ENCODE data around the gene PSMB5. TPM values are rescaled to one million over a fixed set of nuclear protein-coding genes. Genes with fewer than 3 reads are reported as not detected.

The PSMB5 gene
- 257 and 304 TPM in 2 replicates for polyA plus RNA-seq (2011; rRNA removed)
- polyA minus RNA-seq (2011; rRNA and poly(A)+ RNA removed), result 86.4 and 180 TPM in 2 replicates

- POLR2A ChIA-PET, result interaction anchor here (0.6 kb wide), 1 partner anchor 28 kb away, joined by 3 read pairs; no protein-coding TSS in a partner anchor
- Histone ChIP-seq H3K4me3 (ENCODE audit: low read depth, low read length) (peak within 1 kb of the TSS; percentile 65), H3K27me3 (ENCODE audit: control insufficient read depth, insufficient read depth, low read length) (no peaks in the 10 kb centered on the region), H3K36me3 (ENCODE audit: control insufficient read depth, insufficient read depth, low read length) (peaks cover 8% of the 10 kb centered on the region)
- TF ChIP-seq, protein P1, sequence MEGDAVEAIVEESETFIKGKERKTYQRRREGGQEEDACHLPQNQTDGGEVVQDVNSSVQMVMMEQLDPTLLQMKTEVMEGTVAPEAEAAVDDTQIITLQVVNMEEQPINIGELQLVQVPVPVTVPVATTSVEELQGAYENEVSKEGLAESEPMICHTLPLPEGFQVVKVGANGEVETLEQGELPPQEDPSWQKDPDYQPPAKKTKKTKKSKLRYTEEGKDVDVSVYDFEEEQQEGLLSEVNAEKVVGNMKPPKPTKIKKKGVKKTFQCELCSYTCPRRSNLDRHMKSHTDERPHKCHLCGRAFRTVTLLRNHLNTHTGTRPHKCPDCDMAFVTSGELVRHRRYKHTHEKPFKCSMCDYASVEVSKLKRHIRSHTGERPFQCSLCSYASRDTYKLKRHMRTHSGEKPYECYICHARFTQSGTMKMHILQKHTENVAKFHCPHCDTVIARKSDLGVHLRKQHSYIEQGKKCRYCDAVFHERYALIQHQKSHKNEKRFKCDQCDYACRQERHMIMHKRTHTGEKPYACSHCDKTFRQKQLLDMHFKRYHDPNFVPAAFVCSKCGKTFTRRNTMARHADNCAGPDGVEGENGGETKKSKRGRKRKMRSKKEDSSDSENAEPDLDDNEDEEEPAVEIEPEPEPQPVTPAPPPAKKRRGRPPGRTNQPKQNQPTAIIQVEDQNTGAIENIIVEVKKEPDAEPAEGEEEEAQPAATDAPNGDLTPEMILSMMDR (IDR thresholded peaks at IDR 0.05; ENCODE audit: insufficient read depth, low read depth, low read length), result 0 out of 2 replicates have a peak, but pooled peaks have one; percentile 9
- CTCF ChIA-PET, result interaction anchor here (2.2 kb wide), 1 partner anchor 34 kb away, joined by 5 read pairs; no protein-coding TSS in a partner anchor
- DNase-seq (ENCODE audit: low read depth), result peak; percentile 79
These were observed at the start of gene PSMB5 for GRCh38 chr14:23034498-23035302. Gene PSMB5, minus strand, starts transcription at chr14:23034900. Its CDS starts 19 bp downstream, at chr14:23034881.

DNA sequence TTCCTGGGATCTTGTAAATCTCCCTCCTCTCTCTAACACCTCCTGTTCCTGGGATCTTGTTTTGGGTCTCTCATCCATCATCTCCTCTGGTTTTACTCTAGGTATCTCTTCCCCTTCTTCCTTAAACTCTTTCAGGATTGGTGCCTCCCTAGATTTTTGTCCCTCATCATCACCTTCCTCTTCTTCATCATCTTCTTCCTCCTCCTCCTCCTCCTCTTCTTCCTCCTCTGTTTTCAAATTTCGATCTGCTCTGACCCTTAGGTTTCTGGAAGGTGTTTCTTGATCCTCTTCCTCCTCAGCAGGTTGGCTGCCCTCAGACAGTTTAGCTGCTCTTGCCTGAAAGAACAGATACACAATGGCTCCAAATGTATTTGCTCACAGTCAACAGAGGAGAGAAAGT is 45.8 kb upstream of the PSMB5 start:
- Histone ChIP-seq H3K27me3 (ENCODE audit: control insufficient read depth, insufficient read depth, low read length) (no peaks in the 10 kb centered on the region), H3K36me3 (ENCODE audit: control insufficient read depth, insufficient read depth, low read length) (peaks cover 22% of the 10 kb centered on the region), H3K4me3 (ENCODE audit: low read depth, low read length) (no peak overlapping the region)
- POLR2A ChIA-PET, result interaction anchor here (0.6 to 1.4 kb wide), 2 partner anchors 14 to 18 kb away, joined by 8 to 14 read pairs; no protein-coding TSS in a partner anchor
- CTCF ChIA-PET, result interaction anchor here (0.6 to 6.7 kb wide), 7 partner anchors 10 to 31 kb away, joined by 3 to 120 read pairs (median 6); no protein-coding TSS in a partner anchor
- DNase-seq (ENCODE audit: low read depth), result no peak
- TF ChIP-seq, protein P1 (IDR thresholded peaks at IDR 0.05; ENCODE audit: insufficient read depth, low read depth, low read length), result no peak

GRCh38 chr14:23079716-23080115 is 45.0 kb upstream of the PSMB5 start:
- peaks cover 24% of the 10 kb centered on the region for H3K36me3 ChIP-seq (ENCODE audit: control insufficient read depth, insufficient read depth, low read length)
- CTCF ChIA-PET, result interaction anchor here (1.0 to 6.7 kb wide), 5 partner anchors 11 to 93 kb away, joined by 3 to 120 read pairs (median 47); no protein-coding TSS in a partner anchor
- H3K27me3 ChIP-seq (ENCODE audit: control insufficient read depth, insufficient read depth, low read length), result no peaks in the 10 kb centered on the region
- no peak for DNase-seq (ENCODE audit: low read depth)
- TF ChIP-seq, protein P1 (IDR thresholded peaks at IDR 0.05; ENCODE audit: insufficient read depth, low read depth, low read length), result no peak
- H3K4me3 ChIP-seq (ENCODE audit: low read depth, low read length), result no peak overlapping the region
- POLR2A ChIA-PET, result interaction anchor here (1.4 to 2.0 kb wide), 2 partner anchors 15 to 18 kb away, joined by 10 to 14 read pairs; partner anchors contain the start of genes ACIN1 and C14orf119

DNA sequence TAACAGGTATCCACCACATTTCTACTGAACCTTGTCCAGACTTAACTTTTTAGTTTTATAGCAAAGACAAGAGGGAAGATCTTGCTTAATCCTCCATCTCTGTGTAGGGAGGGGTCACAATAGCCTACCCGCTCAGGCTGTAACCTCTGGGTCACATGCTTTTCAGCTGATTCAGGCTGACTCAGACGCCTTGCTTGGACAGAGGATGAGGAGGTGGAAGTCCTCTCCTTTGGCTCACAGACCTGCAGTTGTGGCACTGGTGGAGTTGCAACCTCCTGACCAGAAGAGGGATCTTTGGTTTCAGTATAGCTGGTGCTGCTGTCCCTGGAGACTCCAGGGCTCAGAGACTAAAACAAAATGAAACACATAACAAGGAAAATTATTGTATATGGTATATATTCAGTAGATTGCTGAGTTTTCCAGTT is 44.0 kb upstream of the PSMB5 start:
- peak; percentile 91 for DNase-seq (ENCODE audit: low read depth)
- H3K36me3 ChIP-seq (ENCODE audit: control insufficient read depth, insufficient read depth, low read length), result peaks cover 25% of the 10 kb centered on the region

More for the DNA sequence above, 44.0 kb upstream of the PSMB5 start:
- Histone ChIP-seq H3K4me3 (ENCODE audit: low read depth, low read length) (no peak overlapping the region), H3K27me3 (ENCODE audit: control insufficient read depth, insufficient read depth, low read length) (no peaks in the 10 kb centered on the region)
- ChIA-PET POLR2A (interaction anchor here (0.7 to 2.0 kb wide), 3 partner anchors 10 to 16 kb away, joined by 3 to 10 read pairs (median 7); partner anchors contain the start of genes ACIN1 and C14orf119), CTCF (interaction anchor here (1.0 to 6.7 kb wide), 12 partner anchors 7 to 97 kb away, joined by 3 to 120 read pairs (median 21); partner anchors contain the start of genes ACIN1 and C14orf119)
- TF ChIP-seq, protein P1 (IDR thresholded peaks at IDR 0.05; ENCODE audit: insufficient read depth, low read depth, low read length), result no peak
